ENCODE measurements around the gene FATE1. TPM values are rescaled to one million over a fixed set of nuclear protein-coding genes. Genes with fewer than 3 reads are reported as not detected.

Gene FATE1
- total and polyA plus RNA-seq, 2 experiments from 2014 or later = 0.15 TPM; not detected in 1

GRCh38 chrX:151734446-151734845 lies 18.6 kb downstream of the FATE1 start, which contains the start of gene CNGA2:
Gene CNGA2, plus strand, starts transcription at chrX:151734746. Its CDS starts 3,738 bp downstream, at chrX:151738484.
- no peak for TF ChIP-seq CTCF (IDR thresholded peaks at IDR 0.05; ENCODE audit: low read depth, low read length)
- no peaks in the 10 kb centered on the region for H3K9me3 ChIP-seq (ENCODE audit: low read depth)

GRCh38 chrX:151735219-151735618 lies 19.4 kb downstream of the FATE1 start:
- Histone ChIP-seq H3K27ac (no peak overlapping the region), H3K36me3 (no peaks in the 10 kb centered on the region), H3K4me1 (ENCODE audit: low read depth) (no peaks in the 10 kb centered on the region), H3K4me3 (no peak overlapping the region), H3K9me3 (ENCODE audit: low read depth) (no peaks in the 10 kb centered on the region), H3K27me3 (no peaks in the 10 kb centered on the region)
- no peak for DNase-seq (ENCODE audit: low read depth in 1 of 2, low spot score in 1 of 2)
- TF ChIP-seq CTCF (IDR thresholded peaks at IDR 0.05; ENCODE audit: low read depth, low read length) = no peak

More at GRCh38 chrX:151734446-151734845, 18.6 kb downstream of the FATE1 start, which contains the start of gene CNGA2:
- Histone ChIP-seq H3K4me1 (ENCODE audit: low read depth) (no peaks in the 10 kb centered on the region), H3K36me3 (no peaks in the 10 kb centered on the region), H3K27ac (no peak within 1 kb of the TSS), H3K4me3 (no peak within 1 kb of the TSS), H3K27me3 (no peaks in the 10 kb centered on the region)
- no peak for DNase-seq (ENCODE audit: low read depth in 1 of 2, low spot score in 1 of 2)

GRCh38 chrX:151736685-151737084 lies 20.9 kb downstream of the FATE1 start:
- no peaks in the 10 kb centered on the region for H3K4me1 ChIP-seq (ENCODE audit: low read depth)
- H3K36me3 ChIP-seq = no peaks in the 10 kb centered on the region
- H3K27me3 ChIP-seq = no peaks in the 10 kb centered on the region
- no peak for DNase-seq (ENCODE audit: low read depth in 1 of 2, low spot score in 1 of 2)
- H3K9me3 ChIP-seq (ENCODE audit: low read depth) = no peaks in the 10 kb centered on the region
- no peak overlapping the region for H3K4me3 ChIP-seq
- H3K27ac ChIP-seq = no peak overlapping the region
- TF ChIP-seq CTCF (IDR thresholded peaks at IDR 0.05; ENCODE audit: low read depth, low read length) = no peak

- Histone ChIP-seq H3K36me3 (no peaks in the 10 kb centered on the region), H3K27ac (no peak overlapping the region), H3K9me3 (ENCODE audit: low read depth) (no peaks in the 10 kb centered on the region), H3K4me3 (no peak overlapping the region), H3K4me1 (ENCODE audit: low read depth) (no peaks in the 10 kb centered on the region), H3K27me3 (no peaks in the 10 kb centered on the region)
- no peak for DNase-seq (ENCODE audit: low read depth in 1 of 2, low spot score in 1 of 2)
- no peak for TF ChIP-seq CTCF (IDR thresholded peaks at IDR 0.05; ENCODE audit: low read depth, low read length)
Observed at GRCh38 chrX:151737494-151737893, 21.7 kb downstream of the FATE1 start.

- Histone ChIP-seq H3K9me3 (ENCODE audit: low read depth) (no peaks in the 10 kb centered on the region), H3K36me3 (no peaks in the 10 kb centered on the region), H3K4me3 (no peak overlapping the region), H3K4me1 (ENCODE audit: low read depth) (no peaks in the 10 kb centered on the region), H3K27me3 (no peaks in the 10 kb centered on the region), H3K27ac (no peak overlapping the region)
- TF ChIP-seq CTCF (IDR thresholded peaks at IDR 0.05; ENCODE audit: low read depth, low read length) = no peak
- DNase-seq (ENCODE audit: low read depth in 1 of 2, low spot score in 1 of 2) = no peak
Observed at GRCh38 chrX:151738751-151739150, 22.9 kb downstream of the FATE1 start.

- no peak for DNase-seq (ENCODE audit: low read depth in 1 of 2, low spot score in 1 of 2)
- H3K36me3 ChIP-seq = no peaks in the 10 kb centered on the region
- H3K4me3 ChIP-seq = no peak overlapping the region
- H3K27ac ChIP-seq = no peak overlapping the region
- no peaks in the 10 kb centered on the region for H3K4me1 ChIP-seq (ENCODE audit: low read depth)
- H3K27me3 ChIP-seq = no peaks in the 10 kb centered on the region
- no peak for TF ChIP-seq CTCF (IDR thresholded peaks at IDR 0.05; ENCODE audit: low read depth, low read length)
- H3K9me3 ChIP-seq (ENCODE audit: low read depth) = no peaks in the 10 kb centered on the region
Observed at GRCh38 chrX:151741606-151742005, 25.8 kb downstream of the FATE1 start.
